Frontal cortex (tissue), 4 donors: Measurements from ENCODE around the gene TMEM263. TPM values are rescaled to one million over a fixed set of nuclear protein-coding genes. Genes with fewer than 3 reads are reported as not detected.
A peak's percentile ranks its signal among the peaks of the same experiment; 100 is the strongest.
"Not testable (repeated sequence)": the region's sequence is repeated elsewhere in the genome, so short reads cannot be mapped to it uniquely, and the experiment has no call there.

ENCODE experiments used
- DNase-seq, 2 donors: peaks; one replicate each; pipeline ENCODE4 v3.0.0; 2012; ENCODE audit warnings: low spot score in 2 of 2
- FAIRE-seq: peaks from 2 replicates; lab custom pipeline; 2012; peaks lifted over from hg19 to GRCh38; lab: Jason Lieb, UNC
- total RNA-seq: library from RNA; depleted of rRNA; stranded (reverse); fragments of >200 nt; gene quantifications from one replicate; pipeline ENCODE4 v1.2.3, GENCODE V29; 2014
- donor health status: control.
- donor health status: control.
- donor health status: control.

The TMEM263 gene
- total RNA-seq, 1 donor from 2014 or later, result 36.3 TPM

DNA sequence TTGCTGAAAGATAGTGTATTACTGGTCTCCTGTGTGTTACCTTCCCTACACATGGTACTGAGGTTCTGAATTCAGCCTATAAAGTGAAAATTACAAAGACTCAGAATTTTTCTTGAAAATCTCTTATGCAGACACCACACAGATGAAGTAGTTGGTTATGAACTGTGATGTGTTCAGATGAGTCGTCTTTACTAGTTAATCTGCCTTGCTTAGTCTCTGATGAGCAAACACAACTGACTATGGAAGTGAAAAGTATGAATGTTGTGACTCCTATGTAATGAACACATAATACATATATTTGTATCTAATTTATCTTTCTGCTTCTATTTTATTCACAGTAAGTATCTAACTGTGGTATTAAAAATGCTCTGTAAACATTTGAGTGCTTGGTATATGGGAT lies 26.5 kb downstream of the TMEM263 start:
- DNase-seq, result no peak
- FAIRE-seq, result no peak

DNA sequence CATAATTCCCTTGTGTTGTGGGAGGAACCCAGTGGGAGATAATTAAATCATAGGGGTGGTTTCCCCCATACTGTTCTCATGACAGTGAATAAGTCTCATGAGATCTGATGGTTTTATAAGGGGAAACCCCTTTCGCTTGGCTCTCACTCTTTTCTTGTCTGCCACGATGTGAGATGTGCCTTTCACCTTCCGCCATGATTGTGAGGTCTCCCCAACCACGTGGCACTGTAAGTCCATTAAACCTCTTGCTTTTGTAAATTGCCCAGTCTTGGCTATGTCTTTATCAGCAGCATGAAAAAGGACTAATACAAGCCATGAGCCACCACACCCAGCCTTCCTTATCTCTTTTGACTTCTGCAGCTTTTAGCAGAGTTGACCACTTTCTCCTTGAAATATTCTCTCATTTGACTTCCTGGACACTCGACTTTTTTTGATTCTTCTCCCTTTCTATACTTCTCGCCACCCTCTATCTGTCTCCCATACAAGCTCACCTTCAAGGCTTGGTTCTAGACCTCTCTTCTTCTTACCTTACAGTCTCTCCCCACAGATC lies 29.0 kb downstream of the TMEM263 start:
- DNase-seq (no peak), FAIRE-seq (no peak)

DNA sequence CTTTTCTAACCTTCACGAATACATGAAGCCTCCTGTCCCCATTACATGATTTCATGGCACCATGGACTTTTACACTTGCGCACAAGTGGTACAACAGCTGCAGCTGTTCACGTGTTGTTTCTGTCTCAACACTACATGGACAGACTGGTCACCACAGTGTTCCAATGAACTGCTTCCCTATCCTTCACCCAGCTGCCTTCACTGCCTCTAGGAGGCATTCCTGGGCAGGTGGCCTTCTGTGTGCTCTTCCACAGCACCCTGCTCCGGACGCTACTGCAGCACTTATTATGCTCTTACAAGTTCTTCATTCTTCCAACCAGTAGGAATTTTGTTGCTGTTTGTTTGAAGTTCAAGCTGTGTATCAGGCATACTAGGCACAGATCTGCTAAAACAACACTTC lies 29.8 kb downstream of the TMEM263 start:
- FAIRE-seq (no peak), DNase-seq (no peak)

DNA sequence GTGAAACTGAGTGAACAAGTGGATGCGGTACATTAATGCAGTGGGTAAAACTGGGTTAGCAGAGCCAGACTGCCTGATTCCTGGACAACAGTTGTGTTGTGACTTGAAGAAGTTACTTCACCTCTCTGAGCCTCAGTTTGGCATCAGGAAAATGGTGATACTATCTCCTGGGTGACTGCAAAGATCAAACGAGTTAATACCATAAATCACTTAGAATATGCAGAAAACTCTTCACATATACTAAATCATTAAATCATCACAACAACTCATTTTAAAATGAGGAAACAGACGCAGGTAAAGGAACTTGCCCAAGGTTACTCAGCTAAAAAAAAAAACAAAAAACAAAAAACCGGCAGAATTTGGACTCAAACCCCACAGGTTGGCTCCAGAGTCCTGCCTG lies 30.4 kb downstream of the TMEM263 start:
- no peak for DNase-seq
- FAIRE-seq, result no peak

DNA sequence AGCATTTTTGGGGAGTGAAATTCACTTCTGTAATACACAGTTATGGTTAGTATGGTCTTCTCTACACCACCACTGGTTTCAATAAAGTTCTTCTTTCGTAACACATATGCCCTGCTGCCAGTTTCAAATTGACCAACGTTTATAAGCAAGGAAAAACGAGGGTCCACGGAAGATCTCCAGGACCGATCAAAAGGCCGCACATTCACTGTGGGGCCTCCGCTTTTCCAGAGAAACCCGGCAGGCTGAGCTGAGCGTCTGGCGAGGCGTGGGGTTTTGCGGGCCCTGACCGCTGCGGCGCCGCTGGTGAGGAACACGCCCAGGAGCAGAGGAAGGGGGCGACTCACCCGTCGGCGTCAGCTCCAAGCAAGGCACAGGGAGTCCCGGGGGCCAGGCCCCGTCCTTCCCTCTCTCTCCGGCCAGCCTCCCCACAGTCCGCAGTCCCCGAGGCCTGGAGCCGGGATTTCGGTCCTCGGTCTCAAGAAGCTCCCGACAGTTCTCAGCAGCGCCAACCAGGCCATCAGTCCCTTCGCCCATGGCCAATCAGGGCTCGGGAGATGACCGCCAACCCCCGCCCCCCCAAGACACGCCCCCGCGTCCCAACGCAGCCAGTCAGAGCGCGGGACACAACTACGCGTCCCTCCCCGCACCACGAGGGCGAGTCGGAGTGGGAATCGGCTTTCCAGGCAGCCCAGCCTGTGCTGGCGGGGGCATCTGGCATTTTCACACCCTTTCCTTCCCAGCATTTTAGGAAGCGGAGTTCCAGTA lies 31.1 kb downstream of the TMEM263 start, which contains the start of gene MTERF2:
Gene MTERF2, minus strand, starts transcription at position 522 of the 765 bp plus-strand sequence. CDS start 8,432 bp downstream, outside the sequence.
- DNase-seq, result peak; percentile 81 to 93
- FAIRE-seq, result no peak

DNA sequence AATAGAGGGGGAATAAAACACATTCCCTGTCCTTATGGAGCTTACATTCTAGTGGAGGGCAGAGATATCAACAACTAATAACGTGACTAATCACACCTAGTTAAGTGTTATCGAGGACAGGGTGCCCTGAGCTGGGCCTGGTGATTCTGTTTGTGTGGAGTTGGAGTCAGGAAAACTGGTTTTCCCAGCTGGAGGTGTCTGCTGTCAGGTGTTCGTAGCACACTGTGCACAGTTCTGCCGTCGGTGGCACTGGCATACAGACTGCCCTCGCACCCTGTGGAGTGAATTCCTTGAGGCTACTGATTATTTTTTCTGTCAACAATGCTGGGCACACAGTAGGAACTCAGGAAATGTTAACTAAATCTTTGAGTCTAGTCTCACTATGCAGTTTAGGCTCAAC lies 32.1 kb downstream of the TMEM263 start:
- no peak for DNase-seq

DNA sequence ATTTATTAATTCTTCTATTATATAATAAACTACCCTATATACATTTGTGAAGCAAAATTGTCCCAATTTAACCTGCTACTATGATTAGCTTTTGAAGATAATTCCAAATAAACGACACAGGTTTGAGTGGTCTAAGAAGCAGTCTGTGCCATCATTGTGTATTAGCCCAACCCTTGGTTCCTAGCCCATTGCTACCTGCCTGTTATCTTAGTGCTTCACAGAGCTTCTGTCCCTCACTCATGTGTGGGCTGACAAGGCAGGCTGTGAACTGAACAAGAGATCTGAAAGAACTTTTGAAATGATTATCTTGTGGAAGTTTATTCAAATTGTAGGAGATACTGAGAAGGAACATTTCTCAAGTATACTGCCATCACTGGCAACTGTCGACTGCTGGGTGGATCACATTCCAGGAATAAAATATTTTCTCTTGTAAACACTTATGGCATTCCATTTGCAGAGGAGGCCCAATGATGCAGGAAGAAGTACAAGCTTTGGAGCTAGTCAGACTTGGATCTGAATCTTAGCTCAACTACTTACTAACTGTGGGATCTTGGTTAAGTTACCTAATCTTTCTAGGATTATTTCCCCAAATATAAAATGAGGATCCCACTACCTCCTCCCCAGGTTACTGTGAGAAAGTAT lies 39.0 kb downstream of the TMEM263 start:
- FAIRE-seq (no peak), DNase-seq (no peak)

More for the DNA sequence above, 32.1 kb downstream of the TMEM263 start:
- FAIRE-seq, result no peak

DNA sequence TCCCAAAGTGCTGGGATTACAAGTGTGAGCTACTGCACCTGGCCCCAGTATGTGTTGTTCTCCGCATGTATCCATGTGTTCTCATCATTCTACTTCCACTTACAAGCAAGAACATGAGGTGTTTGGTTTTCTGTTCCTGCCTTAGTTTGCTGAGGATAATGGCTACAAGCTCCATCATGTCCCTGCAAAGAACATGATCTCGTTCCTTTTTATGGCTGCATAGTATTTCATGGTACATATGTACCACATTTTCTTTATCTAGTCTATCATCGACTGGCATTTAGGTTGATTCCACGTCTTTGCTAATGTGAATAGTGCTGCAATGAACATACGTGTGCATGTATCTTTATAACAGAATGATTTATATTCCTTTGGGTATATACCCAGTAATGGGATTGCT lies 40.4 kb downstream of the TMEM263 start:
- not testable (repeated sequence) for FAIRE-seq, DNase-seq

DNA sequence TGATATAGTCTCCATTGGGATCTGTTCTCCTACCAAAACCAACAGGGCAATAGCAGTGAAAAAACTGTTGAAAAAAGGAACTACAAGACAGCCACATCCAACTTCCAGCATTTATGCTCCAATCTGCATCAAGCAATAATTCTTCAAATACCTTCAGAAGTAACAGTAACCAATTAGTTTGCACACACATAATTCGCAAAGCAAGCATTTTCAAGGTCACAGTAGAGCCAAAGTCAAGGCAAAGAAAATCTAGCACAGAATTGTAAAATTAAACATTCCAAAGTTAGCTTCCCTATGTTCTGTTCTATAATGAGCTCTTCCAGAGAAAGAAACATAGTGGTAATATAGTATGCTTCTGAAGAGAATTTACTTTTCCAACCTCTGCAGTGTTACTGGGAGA lies 42.2 kb downstream of the TMEM263 start:
- DNase-seq, result no peak
- FAIRE-seq, result no peak

DNA sequence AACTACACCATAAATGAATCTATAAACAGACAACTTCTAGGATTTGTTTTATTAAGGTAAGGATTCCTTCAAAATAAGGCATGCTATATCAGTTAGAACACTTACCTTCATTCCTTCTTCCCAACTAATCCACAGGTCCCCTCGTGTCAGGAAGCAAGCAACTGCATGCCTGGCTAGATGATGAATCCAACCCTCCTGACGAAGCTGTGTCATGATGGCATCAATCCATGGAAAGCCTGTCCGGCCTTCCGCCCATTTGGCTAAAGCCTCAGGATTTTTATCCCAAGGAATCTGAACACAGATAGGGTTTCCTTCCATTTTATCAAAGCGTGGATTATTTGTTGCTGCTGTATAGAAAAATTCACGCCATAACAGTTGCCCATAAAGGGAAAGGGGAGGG lies 43.7 kb downstream of the TMEM263 start:
- FAIRE-seq (no peak), DNase-seq (no peak)

DNA sequence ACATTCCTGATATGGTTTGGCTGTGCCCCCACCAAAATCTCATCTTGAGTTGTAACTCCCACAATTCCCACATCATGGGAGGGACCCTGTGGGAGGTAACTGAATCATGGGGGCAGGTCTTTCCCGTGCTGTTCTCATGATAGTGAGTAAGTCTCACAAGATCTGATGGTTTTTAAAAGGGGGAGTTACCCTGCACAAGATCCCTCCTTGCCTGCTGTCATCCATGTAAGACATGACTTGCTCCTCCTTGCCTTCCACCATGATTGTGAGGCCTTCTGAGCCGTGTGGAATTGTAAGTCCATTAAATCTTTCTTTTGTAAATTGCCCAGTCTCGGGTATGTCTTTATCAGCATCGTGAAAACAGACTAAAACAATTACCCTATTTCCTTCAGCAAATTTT lies 47.0 kb downstream of the TMEM263 start:
- FAIRE-seq, DNase-seq: not testable (repeated sequence)

DNA sequence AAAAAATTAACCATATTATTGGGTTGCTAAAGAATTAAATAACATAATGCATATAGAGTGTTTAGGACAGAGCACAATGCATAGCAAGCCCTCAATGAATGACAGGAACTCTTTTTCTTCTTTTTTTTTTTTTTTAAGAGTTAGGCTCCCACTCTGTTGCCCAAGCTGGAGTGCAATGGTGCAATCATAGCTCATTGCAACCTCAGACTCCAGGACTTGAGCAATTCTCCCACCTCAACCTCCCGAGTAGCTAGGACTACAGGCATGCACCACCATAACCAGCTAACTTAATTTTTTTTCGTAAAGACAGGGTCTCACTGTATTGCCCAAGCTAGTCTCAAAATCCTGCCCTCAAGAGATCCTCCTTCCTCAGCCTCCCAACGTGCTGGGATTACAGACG lies 51.7 kb downstream of the TMEM263 start:
- DNase-seq, result no peak
- no peak for FAIRE-seq

DNA sequence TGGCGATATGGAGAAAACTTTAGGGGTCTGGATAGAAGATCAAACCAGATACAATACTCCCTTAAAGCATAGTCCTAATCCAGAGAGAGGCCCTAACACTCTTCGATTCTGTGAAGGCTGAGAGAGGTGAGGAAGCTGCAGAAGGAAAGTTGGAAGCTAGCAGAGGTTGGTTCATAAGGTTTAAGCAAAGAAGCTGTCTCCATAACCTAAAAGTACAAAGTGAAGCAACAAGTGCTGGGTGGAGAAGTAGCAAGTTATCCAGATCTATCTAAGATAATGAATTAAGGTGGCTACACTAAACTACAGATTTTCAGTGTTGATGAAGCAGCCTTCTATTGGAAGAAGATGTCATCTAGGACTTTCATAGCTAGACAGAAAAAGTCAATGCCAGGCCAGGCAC lies 55.8 kb downstream of the TMEM263 start:
- DNase-seq (no peak), FAIRE-seq (no peak)

DNA sequence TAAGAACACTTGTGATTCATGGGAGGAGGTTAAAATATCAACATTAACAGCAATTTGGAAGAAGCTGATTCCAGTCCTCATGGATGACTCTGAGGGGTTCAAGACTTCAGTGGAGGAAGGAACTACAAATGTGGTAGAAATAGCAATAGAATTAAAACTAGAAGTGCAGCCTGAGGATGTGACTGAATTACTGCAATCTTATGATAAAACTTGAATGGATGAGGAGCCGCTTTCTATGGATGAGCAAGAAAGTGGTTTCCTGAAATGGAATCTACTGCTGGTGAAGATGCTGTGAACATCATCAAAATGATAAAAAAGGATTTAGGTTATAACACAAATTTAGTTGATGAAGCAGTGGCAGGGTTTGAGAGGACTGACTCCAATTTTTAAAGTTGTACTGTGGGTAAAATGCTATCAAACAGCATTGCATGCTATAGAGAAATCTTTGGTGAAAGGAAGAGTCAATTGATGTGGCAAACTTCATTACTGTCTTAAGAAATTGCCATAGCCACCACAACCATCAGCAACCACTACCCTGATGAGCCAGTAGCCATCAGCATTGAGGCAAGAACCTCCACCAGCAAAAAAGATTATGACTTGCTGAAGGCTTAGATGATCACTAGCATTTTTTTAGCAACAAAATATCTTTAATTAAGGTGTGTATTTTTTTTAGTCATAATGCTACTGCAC lies 57.2 kb downstream of the TMEM263 start:
- FAIRE-seq (no peak), DNase-seq (no peak)

DNA sequence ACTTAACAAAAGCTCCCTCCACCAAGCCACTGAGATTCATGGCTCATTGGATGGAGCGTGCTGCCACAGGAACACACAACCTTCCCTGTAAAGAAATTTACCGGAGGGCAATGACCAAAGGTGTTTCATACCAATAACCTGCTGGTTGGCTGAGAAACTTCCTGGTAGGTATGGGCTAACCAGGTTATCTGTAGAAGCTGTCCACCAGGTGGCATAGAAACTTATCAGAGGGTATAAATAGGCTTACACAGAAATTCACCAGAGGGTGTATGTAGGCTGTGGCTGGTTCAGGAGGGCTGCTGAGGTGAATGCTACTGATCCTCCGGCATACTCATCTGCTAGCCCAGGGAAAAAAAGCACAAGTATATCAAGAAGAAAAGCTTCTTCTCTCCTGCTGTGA lies 58.3 kb downstream of the TMEM263 start:
- DNase-seq, result no peak
- no peak for FAIRE-seq

DNA sequence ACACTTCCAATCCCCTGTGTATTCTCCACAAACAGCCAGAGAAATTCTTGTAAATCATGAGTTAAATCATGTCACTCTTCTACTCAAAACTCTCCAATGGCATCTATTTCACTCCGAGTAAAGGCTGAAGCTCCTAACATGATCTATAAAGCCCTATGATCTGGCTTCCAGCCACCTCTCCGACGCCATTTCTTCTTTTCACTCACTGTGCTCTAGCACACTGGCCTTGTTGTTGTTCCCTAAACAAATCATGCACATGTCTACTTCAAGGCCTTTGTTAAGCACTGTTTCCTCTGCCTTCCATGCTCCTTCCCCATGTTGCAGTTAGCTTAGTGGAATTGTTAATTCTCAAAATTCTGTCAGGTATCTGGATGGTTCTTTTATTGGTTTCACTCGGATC lies 61.3 kb downstream of the TMEM263 start:
- FAIRE-seq, result no peak
- no peak for DNase-seq

DNA sequence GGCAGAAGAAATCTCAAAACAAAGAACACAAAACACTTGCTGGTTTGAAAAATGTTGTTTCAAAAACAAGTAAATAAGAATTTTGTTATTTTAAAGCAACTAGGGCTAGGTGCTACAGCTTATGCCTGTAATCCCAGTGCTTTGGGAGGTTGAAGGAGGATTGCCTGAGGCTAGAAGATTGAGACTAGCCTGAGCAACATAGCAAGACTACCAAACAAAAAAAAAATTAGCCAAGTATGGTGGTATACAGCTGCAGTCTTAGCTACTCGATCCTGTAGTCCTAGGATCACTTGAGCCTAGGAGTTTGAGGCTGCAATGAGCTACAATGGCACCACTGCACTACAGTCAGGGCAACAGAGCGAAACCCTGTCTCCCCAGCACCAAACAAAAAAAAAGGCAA lies 63.8 kb downstream of the TMEM263 start:
- DNase-seq (no peak), FAIRE-seq (no peak)
